CD4-positive, alpha-beta T cell treated with Interleukin-6 at 100 ng/mL for 8 hours (primary cell): ENCODE results near the gene SCN5A.

Experiments used
- DNase-seq: peaks from one replicate; pipeline ENCODE4 v3.0.0-alpha.2; 2020; ENCODE audit warnings: mixed read lengths, low spot score

The SCN5A gene

DNA sequence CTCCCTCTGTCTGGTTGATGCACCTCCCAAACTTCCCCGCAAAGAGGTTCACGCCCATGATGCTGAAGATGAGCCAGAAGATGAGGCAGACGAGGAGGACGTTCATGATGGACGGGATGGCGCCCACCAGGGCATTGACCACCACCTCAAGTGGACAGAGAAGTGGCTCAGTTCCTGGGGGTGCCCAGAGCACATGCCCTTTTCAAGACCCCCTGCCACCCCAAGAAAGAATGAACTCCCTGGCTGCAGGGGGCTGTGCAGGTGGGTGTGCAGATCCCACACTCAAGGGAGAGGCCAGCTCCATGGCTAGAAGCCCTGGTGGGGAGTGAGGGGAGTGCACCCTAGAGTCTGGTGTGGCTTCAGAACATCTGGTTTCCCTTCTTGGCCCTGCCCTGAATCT lies 89.2 kb downstream of the SCN5A start:
- no peak for DNase-seq

DNA sequence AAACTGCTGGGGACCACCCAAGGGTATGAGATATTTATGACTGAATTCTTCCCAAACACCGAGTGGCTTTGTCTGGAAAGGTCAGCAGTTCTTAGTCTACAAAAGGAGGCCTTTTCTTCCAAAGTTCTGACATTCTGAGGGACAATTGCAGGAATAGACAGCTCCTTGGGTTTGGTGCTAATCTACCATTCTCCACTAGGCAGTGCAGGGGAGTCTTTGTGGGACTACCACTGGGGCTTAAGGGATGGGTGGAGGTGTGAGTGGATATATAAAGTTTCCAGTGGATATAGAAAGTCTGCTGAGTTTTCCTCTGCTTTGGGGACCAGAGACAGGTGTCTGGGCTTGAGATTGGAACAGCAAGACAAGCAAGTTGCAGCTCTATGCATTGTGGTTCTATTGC lies 90.6 kb downstream of the SCN5A start:
- no peak for DNase-seq

DNA sequence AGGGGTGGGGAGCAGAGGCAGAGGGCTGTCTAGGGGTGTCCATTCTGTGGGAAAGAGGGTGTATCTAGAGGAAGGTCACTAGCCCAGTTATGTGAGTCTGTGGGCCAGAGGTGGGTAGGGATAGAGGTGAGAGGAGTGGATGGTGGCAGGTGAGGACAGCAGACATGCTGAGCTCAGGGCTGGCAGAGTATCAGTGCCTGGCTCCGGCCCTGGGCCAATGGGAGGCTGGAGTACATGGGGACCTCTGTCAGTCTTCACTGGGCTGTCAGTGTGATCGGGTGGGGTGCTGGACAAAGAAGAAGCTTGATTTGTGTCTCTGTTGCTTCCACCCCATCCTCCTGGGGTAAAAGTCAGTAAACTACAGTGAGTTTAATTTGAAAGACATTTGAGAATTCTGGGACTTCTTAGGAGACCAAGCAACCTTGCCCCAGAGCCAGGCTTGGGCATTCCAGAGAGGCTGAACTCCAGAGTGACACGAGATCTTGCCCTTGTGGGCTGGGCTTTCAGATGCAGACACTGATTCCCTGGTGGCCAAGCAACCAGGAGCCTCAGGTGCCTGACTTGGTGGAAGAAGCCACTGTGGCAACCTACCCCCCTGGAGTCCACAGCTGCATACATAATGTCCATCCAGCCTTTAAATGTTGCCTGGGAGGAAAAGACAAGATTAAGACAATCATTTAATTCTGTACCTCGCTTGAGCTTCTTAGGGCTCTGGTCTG lies 92.7 kb downstream of the SCN5A start:
- DNase-seq = no peak

DNA sequence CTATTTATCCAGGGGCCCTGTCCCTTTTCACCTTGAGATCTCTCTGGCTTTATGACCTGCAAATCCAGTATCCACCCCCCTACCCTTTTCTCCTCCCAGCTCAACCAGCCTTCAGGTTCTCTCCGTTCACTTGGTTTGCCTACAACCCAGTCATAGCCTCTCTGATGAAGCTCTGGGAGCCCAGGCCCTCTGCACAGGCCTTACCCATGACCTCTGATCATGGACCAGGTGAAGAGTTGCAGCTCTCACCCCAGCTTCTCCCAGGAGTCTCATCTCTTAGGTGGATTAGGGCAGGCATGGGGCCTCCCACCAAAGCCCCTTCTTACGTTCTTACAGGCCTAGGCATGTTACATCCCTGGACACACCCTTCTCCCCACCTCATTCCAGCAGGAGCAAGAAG lies 93.6 kb downstream of the SCN5A start:
- DNase-seq = no peak

GRCh38 chr3:38555149-38555840 lies 94.2 kb downstream of the SCN5A start:
- DNase-seq = no peak

DNA sequence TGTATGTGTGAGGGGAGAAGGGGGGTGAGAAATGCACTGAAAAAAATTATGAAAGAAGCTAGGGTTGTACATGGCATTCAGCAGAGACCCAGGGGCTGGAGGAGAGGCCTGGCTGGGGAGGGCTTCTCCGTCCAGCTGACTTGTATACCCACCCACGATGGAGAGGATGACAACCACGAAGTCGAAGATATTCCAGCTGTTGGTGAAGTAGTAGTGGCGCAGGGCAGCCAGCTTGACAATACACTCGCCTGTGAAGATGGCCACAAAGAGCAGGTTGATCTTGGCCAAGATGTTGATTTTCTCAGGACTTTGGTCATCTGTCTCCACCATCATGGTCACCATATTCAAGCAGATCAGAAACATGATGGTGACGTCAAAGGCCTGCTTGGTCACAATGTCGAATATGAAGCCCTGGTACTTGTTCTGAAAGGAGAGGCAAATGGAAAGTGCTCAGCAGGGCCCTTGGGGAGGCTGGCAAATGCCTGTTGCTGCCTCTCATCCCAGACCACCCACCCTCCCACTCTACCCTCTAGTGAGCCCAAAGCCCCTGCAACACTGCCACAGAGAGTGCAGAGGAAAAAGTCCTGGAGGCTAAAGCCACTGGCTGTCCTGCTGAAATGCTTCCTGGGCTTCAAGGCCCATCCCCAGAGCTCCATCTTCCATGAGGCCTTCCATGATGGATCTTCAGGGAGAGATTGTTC lies 95.2 kb downstream of the SCN5A start:
- no peak for DNase-seq

- DNase-seq = no peak
Observed at GRCh38 chr3:38553071-38553470, 96.4 kb downstream of the SCN5A start.

DNA sequence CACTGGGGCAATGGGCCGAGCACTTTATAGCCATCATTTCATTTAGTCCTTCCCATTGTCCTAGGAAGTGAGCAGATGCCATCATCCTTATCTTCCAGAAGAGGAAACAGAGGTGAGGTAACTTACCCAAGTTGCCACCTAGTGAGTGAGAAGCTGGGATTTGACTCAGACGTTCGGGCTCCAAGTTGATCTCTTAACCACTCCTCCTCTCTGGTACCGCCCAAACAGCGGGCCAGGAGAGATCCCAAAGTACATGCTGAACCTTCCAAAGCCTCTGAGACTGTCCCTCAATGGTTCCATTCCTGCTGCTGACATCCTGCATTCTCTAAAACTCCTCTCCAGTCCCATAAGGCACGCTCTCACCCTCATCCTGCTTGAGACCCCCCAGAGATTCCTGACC lies 97.1 kb downstream of the SCN5A start:
- DNase-seq = no peak

DNA sequence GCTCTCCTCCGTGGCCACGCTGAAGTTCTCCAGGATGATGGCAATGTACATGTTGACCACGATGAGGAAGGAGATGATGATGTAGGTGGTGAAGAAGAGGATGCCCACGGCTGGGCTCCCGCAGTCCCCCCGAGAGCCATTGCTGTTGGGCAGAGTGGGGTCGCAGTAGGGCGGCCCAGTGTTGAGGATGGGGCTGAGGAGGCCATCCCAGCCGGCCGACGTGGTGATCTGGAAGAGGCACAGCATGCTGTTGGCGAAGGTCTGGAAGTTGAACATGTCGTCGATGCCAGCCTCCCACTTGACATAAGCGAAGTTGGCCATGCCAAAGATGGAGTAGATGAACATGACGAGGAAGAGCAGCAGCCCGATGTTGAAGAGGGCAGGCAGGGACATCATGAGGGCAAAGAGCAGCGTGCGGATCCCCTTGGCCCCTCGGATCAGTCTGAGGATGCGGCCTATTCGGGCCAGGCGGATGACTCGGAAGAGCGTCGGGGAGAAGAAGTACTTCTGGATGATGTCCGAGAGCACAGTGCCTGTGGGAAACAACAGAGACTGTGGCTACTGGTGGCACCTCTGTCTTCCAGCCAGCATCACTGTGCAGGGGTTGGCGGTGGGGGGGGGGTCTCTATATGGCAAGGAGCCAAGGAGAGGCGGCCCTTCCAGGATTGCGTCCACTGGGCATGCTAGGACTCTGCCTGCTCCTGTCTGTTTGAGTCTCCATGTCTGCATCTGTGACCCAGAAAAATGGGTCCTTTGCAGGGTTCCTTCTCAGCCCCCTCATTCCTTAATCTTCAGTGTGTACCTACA lies 98.3 kb downstream of the SCN5A start:
- no peak for DNase-seq

- DNase-seq = no peak
Observed at GRCh38 chr3:38549957-38550840, 99.3 kb downstream of the SCN5A start.

- DNase-seq = no peak
Observed at GRCh38 chr3:38549486-38549885, 100.0 kb downstream of the SCN5A start.

GRCh38 chr3:38549082-38549481 lies 100.4 kb downstream of the SCN5A start:
- no peak for DNase-seq

DNA sequence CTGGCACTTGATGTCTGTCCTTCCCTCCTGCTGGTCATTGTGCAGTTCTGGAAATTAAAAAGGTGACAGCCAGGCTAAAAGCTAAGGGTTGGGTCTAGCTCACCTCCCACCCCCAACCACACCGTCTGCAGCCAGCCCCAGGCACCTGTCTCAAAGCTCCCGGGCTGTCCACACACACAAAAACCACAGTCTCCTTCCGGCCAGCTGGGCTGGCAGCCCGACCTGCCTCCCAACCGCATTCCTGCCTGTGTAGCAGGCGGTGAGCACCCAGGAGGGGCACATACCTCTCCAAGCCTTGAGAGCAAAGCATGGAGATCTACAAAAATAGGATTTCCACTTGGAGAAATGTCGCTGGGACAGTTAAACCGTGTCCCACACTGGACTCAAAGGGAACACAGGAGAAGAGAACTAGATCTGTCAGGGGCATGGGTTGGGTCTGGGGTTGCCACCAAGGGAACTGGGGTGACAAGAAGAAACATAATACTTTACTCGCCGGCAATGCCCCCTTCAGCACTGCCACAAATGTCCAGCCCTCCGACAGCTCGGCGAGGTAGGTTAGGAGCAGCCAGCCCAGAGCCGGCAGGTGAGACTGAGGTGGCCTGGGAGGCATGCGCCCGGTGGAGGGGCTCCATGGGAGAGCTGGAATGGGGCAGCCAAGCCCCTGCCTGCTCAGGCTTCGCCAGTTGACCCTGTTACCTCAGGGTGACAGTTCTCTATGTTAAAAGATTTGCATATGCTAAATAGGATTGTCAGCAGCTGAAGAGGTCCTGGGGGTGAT lies 101.1 kb downstream of the SCN5A start:
- no peak for DNase-seq

DNA sequence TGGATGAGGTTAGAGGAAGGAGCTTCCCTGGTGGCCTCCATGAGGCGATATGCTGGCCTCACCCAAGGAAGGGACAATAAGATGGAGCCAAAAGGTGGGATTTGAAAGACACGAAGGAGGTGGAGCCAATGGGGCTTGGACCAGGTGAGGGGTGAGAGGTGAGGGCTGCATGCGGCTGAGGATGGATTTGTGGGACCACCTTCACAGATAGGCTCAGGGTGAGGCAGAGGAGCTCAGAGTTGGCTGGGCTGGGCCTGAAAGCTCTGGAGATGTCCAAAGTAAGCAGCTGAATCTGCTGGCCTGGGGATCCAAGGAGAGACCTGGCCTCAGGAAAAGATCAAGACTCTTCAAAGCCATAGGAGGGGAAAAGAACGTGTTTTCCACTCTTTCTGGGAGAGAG lies 103.5 kb downstream of the SCN5A start:
- DNase-seq = no peak

DNA sequence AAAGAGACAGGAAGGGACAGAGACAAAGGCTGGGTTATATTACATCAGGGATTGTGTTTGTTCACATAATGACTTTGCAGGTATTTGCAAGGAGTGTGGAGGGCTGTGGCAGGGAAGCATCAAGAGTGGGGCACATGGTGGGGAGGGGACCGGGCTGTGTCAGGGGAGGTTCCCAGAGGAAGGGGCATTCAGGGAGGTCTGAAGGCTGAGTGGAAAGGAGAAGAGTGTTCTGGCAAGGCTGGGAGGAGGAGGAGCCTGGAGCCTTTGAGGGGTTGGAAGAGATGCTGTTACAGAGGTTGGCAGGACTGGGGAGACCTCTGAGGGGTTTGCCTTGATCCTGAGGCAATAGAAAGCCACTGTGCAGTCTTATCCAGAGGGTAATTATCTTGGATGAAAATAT lies 103.9 kb downstream of the SCN5A start:
- no peak for DNase-seq

DNA sequence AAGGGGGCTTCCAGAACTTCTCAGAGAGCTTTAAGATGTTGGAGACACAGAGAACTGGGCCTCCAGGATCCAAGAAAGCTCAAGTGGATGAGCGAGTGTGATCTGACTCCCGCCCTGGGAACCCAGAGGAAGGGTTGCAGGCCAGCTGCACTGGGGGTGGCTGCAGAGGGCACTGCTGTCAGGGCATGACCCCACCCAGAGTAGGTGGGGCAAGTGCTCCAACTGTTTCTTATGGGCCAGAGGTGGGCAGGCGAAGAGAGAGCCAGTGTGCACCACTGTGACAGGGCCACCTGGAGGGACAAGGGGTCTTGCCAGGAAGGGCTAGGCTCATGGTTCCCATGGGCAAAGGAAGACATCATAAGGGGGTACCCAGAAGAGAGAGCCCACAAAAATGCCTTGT lies 104.6 kb downstream of the SCN5A start:
- DNase-seq = no peak

GRCh38 chr3:38543586-38543985 lies 105.9 kb downstream of the SCN5A start:
- no peak for DNase-seq

- DNase-seq = no peak
Observed at GRCh38 chr3:38542401-38543298, 106.8 kb downstream of the SCN5A start.

DNA sequence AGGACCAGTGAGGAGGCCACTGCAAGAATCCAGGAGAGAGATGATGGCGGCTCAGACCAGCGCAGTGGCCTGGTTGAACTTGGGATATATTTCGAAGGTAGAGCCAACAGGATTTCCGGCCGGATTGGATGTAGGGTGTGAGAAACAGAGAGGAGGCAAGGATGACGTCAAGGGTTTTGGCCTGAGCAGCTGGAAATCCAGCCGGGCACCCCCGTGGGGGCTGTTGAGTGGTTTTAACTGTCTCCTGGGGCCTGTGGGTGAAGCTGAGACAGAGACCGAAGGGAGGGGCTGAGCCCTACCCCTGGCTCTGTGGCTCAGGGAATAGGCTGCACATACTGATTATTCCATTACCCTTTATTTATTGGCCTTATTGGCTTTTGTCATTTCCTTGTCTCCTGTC lies 107.7 kb downstream of the SCN5A start:
- DNase-seq = no peak
